ENCODE results near the gene NELFB. TPM values are rescaled to one million over a fixed set of nuclear protein-coding genes. Genes with fewer than 3 reads are reported as not detected.

Gene NELFB
- total RNA-seq, 2 experiments from 2014 or later: 67.0 to 70.9 TPM

GRCh38 chr9:137302118-137302448 is 47.0 kb downstream of the NELFB start, which contains the start of gene NRARP:
NRARP (minus strand) TSS chr9:137302271; CDS start chr9:137301928, 343 bp downstream.
- ChIA-PET CTCF (interaction anchor here (1.0 to 1.9 kb wide), 3 partner anchors 121 to 174 kb away, joined by 3 to 8 read pairs (median 4); partner anchors contain the start of genes EXD3 and NOXA1), POLR2A (interaction anchor here (0.6 kb wide), 1 partner anchor 17 kb away, joined by 4 read pairs; no protein-coding TSS in a partner anchor)

GRCh38 chr9:137302449-137303150 is 47.5 kb downstream of the NELFB start:
- CTCF ChIA-PET: interaction anchor here (1.0 to 1.9 kb wide), 2 partner anchors 121 to 141 kb away, joined by 4 to 8 read pairs; partner anchors contain the start of genes EXD3 and NOXA1
- POLR2A ChIA-PET: no interaction called here

- POLR2A ChIA-PET: no interaction called here
- CTCF ChIA-PET: interaction anchor here (1.9 kb wide), 1 partner anchor 120 kb away, joined by 8 read pairs; the partner anchor contains the start of genes EXD3 and NOXA1
These were observed 48.2 kb downstream of the NELFB start for GRCh38 chr9:137303151-137303892.

- ChIA-PET POLR2A (no interaction called here), CTCF (no interaction called here)
These were observed 48.8 kb downstream of the NELFB start for GRCh38 chr9:137303893-137304382.

GRCh38 chr9:137304383-137305059 is 49.4 kb downstream of the NELFB start:
- POLR2A ChIA-PET: no interaction called here
- CTCF ChIA-PET: no interaction called here

GRCh38 chr9:137305060-137305797 is 50.1 kb downstream of the NELFB start:
- ChIA-PET POLR2A (no interaction called here), CTCF (no interaction called here)

- ChIA-PET POLR2A (no interaction called here), CTCF (no interaction called here)
These were observed 50.6 kb downstream of the NELFB start for GRCh38 chr9:137305798-137306065.

GRCh38 chr9:137306066-137306849 is 51.1 kb downstream of the NELFB start:
- ChIA-PET CTCF (no interaction called here), POLR2A (no interaction called here)

GRCh38 chr9:137306850-137307254 is 51.7 kb downstream of the NELFB start:
- CTCF ChIA-PET: no interaction called here
- POLR2A ChIA-PET: no interaction called here

GRCh38 chr9:137307255-137308056 is 52.3 kb downstream of the NELFB start:
- ChIA-PET CTCF (interaction anchor here (0.6 kb wide), 1 partner anchor 18 kb away, joined by 3 read pairs; no protein-coding TSS in a partner anchor), POLR2A (no interaction called here)

- ChIA-PET POLR2A (no interaction called here), CTCF (interaction anchor here (0.6 kb wide), 1 partner anchor 18 kb away, joined by 3 read pairs; no protein-coding TSS in a partner anchor)
These were observed 53.0 kb downstream of the NELFB start for GRCh38 chr9:137308057-137308619.

- ChIA-PET CTCF (no interaction called here), POLR2A (no interaction called here)
These were observed 54.5 kb downstream of the NELFB start for GRCh38 chr9:137309368-137310188.

- CTCF ChIA-PET: no interaction called here
- POLR2A ChIA-PET: no interaction called here
These were observed 55.3 kb downstream of the NELFB start for GRCh38 chr9:137310189-137311052.

- POLR2A ChIA-PET: no interaction called here
- CTCF ChIA-PET: no interaction called here
These were observed 56.3 kb downstream of the NELFB start for GRCh38 chr9:137311171-137311985.

- ChIA-PET POLR2A (no interaction called here), CTCF (no interaction called here)
These were observed 57.1 kb downstream of the NELFB start for GRCh38 chr9:137311986-137312851.
